NCI-H345 (cell line): Measurements from ENCODE around the gene CEMP1.
A peak's percentile ranks its signal among the peaks of the same experiment; 100 is the strongest.

Experiments
- DNase-seq: peaks from one replicate; lab custom pipeline; 2025; lab: John Stamatoyannopoulos, UW

The CEMP1 gene

DNA sequence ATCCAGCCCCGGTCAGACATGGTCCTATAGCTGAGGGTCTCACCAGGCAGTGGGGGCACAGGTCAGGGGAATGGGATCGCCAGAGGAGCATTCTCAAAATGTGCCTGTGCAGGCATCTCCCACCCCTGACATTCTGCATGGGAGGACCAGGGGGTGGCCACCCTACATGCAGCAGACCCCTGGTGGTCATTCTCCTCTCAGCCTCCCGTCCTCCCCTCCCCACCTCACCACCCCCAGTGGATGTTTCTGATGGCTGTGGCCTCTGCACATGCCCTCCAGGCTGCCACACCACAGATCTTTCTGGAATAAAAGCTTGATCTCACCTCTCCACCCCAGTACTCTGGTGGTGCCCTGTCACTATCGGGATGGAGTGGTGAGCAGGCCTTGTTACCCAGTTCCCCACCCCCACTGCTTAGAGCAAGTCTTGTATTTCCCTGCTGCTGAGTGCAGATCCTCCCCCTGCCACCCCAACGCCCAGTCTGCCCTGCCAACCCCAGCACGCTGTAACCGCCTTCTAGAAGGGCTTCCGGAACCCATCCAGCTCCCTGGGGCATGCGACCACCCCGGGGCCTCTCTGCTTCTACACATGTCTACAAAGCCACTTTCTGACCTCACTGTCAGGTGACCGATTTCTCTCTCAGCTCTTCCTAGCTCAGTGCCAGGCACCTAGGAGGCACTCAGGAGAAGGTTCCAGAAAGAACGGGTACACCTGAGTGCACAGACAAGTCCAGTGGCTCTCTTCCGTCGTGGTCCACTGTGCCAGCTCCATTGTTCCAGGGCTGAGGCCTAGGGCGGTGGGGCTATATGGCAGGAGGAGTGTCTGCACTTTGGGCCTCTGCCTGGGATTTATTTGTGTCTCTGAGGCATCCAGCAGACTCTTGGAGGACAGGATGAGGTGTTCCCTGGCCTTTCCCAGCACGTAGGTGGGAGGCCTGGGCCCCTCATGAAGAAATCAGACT, 47.0 kb downstream of the CEMP1 start:
- DNase-seq: no peak

- DNase-seq: peak; percentile 14
Observed at GRCh38 chr16:2482708-2483534, 48.3 kb downstream of the CEMP1 start.

DNA sequence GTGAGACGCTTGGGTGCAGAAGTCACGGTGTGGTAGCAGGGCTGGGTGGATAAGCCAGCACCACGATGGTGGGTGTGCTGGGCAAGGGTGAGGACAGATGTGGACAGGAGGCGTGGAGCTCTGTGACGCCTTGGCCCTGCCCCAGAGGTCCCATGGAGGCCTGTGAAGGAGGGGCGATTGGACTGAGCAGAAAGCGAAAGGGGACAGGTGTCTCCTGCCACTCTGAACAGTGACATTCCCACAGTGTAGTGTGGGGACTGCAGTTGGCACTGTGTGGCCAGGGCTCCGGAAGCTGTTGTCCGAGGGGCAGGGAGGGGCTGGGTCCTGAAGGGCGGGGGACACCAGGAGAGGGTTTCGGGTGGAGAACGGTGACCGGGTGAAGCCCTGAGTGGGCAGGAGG, 49.0 kb downstream of the CEMP1 start:
- DNase-seq: no peak

GRCh38 chr16:2481676-2482075, 49.5 kb downstream of the CEMP1 start:
- no peak for DNase-seq

- DNase-seq: no peak
Observed at GRCh38 chr16:2480948-2481347, 50.3 kb downstream of the CEMP1 start.
